AG09319 (cell line): ENCODE results near the gene AFDN.

Experiments used
- DNase-seq: peaks from one replicate; pipeline ENCODE4 v3.0.0-alpha.2; 2010; ENCODE audit warnings: low read depth; ENCODE audit errors: extremely low read depth
- TF ChIP-seq, protein P1 (sequence below): IDR thresholded peaks from 2 replicates; pipeline ENCODE4 v1.5.1; 2011; ENCODE audit warnings: low read depth, mild to moderate bottlenecking, inconsistent platforms, low read length, moderate library complexity

The AFDN gene

GRCh38 chr6:167851370-167851952, 24.8 kb downstream of the AFDN start:
- no peak for DNase-seq
- TF ChIP-seq, protein P1, sequence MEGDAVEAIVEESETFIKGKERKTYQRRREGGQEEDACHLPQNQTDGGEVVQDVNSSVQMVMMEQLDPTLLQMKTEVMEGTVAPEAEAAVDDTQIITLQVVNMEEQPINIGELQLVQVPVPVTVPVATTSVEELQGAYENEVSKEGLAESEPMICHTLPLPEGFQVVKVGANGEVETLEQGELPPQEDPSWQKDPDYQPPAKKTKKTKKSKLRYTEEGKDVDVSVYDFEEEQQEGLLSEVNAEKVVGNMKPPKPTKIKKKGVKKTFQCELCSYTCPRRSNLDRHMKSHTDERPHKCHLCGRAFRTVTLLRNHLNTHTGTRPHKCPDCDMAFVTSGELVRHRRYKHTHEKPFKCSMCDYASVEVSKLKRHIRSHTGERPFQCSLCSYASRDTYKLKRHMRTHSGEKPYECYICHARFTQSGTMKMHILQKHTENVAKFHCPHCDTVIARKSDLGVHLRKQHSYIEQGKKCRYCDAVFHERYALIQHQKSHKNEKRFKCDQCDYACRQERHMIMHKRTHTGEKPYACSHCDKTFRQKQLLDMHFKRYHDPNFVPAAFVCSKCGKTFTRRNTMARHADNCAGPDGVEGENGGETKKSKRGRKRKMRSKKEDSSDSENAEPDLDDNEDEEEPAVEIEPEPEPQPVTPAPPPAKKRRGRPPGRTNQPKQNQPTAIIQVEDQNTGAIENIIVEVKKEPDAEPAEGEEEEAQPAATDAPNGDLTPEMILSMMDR, result no peak

GRCh38 chr6:167855825-167856425, 29.2 kb downstream of the AFDN start:
- TF ChIP-seq, protein P1, result no peak
- peak; percentile 65 for DNase-seq

DNA sequence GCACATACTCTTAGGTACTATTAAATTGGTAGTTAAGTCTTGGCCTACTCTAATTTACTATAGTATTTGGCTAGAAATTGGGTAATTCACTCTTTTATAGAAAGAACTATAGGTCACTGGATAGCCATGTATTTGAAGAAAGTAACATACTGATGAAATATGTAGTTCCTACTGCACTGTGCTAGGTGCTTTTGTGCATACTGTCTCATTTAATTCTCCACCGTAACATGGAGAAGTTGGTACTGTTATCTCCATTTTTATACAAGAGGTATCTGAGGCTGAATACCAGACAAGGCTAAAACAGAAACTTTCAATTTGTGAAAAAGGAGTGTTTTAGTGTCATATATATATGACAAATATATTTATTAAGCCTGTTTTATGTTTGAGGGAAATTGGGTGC, 29.8 kb downstream of the AFDN start:
- TF ChIP-seq, protein P1, result no peak
- no peak for DNase-seq

GRCh38 chr6:167856999-167857660, 30.4 kb downstream of the AFDN start:
- TF ChIP-seq, protein P1, result no peak
- DNase-seq, result no peak

DNA sequence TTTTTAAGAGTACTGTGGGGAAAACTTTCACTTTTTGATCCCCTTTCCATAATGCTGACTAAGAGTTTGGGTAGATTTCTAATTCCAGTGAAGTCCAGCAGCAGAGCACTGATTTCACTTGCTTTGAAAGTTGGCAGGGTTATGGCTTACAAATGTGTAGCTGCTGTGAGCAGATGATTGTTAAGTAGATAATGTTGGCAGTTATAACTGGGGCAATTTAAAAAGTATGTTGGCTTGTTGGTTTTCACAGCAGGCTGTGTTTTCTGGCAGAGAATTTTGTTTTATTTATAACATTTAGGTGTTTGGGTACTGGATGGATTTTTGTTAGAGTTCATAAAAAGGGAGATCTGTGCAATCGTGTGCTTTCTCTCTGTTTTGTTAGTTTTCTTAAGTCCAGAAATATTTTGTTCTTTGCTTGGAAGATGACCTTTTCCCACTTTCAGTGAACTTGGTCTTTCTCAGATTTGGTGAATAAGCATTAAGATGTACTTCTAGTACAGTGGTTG, 31.4 kb downstream of the AFDN start:
- DNase-seq, result peak; percentile 19
- TF ChIP-seq, protein P1, result no peak

- TF ChIP-seq, protein P1, result no peak
- DNase-seq, result no peak
Measured at GRCh38 chr6:167858842-167859664, 32.3 kb downstream of the AFDN start.
